SK-N-SH treated with all-trans-retinoic acid at 6 μM for 48 hours (cell line): Measurements from ENCODE around the gene C1orf105.

Source experiments
- ATAC-seq: fragments of 200-7000 bp; cut with Tn5 transposase; 3 replicates; pipeline ENCODE4 v1.9.1; 2020; ENCODE audit warnings: mild to moderate bottlenecking, moderate library complexity
- ARNTL ChIP-seq: fragments of 450-650 bp; formaldehyde crosslinking; IDR thresholded peaks from 2 replicates; pipeline ENCODE4 v1.5.0; 2020; ENCODE audit warnings: low read depth, mild to moderate bottlenecking, moderate library complexity, borderline replicate concordance
- BACH2 ChIP-seq: fragments of 250-450 bp; sonication (Bioruptor Pico); IDR thresholded peaks from 2 replicates; pipeline ENCODE4 v1.9.0; 2021; ENCODE audit warnings: mild to moderate bottlenecking, borderline replicate concordance
- CSDC2 ChIP-seq: fragments of 250-450 bp; sonication (Bioruptor Pico); IDR thresholded peaks from 2 replicates; pipeline ENCODE4 v1.5.0; 2020; ENCODE audit warnings: mild to moderate bottlenecking, moderate library complexity
- CSRNP3 ChIP-seq: fragments of 250-450 bp; sonication (Bioruptor Pico); IDR thresholded peaks from 2 replicates; pipeline ENCODE4 v1.5.1; 2021; ENCODE audit warnings: mild to moderate bottlenecking, moderate library complexity
- ESRRG ChIP-seq: fragments of 250-450 bp; sonication (Bioruptor Pico); IDR thresholded peaks from 2 replicates; pipeline ENCODE4 v1.6.1; 2021; ENCODE audit warnings: mild to moderate bottlenecking
- GLIS3 ChIP-seq: fragments of 250-450 bp; sonication (Bioruptor Pico); IDR thresholded peaks from 2 replicates; pipeline ENCODE4 v1.5.0; 2020; ENCODE audit warnings: mild to moderate bottlenecking, moderate library complexity
- ISL1 ChIP-seq: fragments of 250-450 bp; sonication (Bioruptor Pico); IDR thresholded peaks from 2 replicates; pipeline ENCODE4 v2.1.2; 2022; ENCODE audit warnings: mild to moderate bottlenecking, moderate library complexity
- OSR1 ChIP-seq: fragments of 250-450 bp; sonication (Bioruptor Pico); IDR thresholded peaks from 2 replicates; pipeline ENCODE4 v1.8.0; 2022; ENCODE audit warnings: moderate library complexity, mild to moderate bottlenecking, inconsistent platforms
- PATZ1 ChIP-seq: fragments of 250-450 bp; sonication (Bioruptor Pico); IDR thresholded peaks from 2 replicates; pipeline ENCODE4 v1.8.0; 2020; ENCODE audit warnings: mild to moderate bottlenecking, moderate library complexity, borderline replicate concordance
- PPARA ChIP-seq: fragments of 250-450 bp; sonication (Bioruptor Pico); IDR thresholded peaks from 2 replicates; pipeline ENCODE4 v1.5.0; 2020; ENCODE audit warnings: mild to moderate bottlenecking, borderline replicate concordance
- RARB ChIP-seq: fragments of 250-450 bp; sonication (Bioruptor Pico); IDR thresholded peaks from 2 replicates; pipeline ENCODE4 v1.8.0; 2021; ENCODE audit warnings: mild to moderate bottlenecking, moderate library complexity
- SNAI2 ChIP-seq: fragments of 250-450 bp; sonication (Bioruptor Pico); IDR thresholded peaks from 2 replicates; pipeline ENCODE4 v1.5.0; 2020; ENCODE audit warnings: mild to moderate bottlenecking, moderate library complexity
- TCF4 ChIP-seq: fragments of 250-450 bp; sonication (Bioruptor Pico); IDR thresholded peaks from 2 replicates; pipeline ENCODE4 v1.8.0; 2021; ENCODE audit warnings: mild to moderate bottlenecking, moderate library complexity, borderline replicate concordance
- TOX ChIP-seq: fragments of 250-450 bp; sonication (Bioruptor Pico); IDR thresholded peaks from 2 replicates; pipeline ENCODE4 v1.8.0; 2021; ENCODE audit warnings: mild to moderate bottlenecking, moderate library complexity, borderline replicate concordance
- TSHZ2 ChIP-seq: fragments of 250-450 bp; sonication (Bioruptor Pico); IDR thresholded peaks from 2 replicates; pipeline ENCODE4 v1.5.0; 2020; ENCODE audit warnings: mild to moderate bottlenecking, moderate library complexity
- ZC3H10 ChIP-seq: fragments of 250-450 bp; sonication (Bioruptor Pico); IDR thresholded peaks from 2 replicates; pipeline ENCODE4 v1.5.1; 2021; ENCODE audit warnings: mild to moderate bottlenecking, moderate library complexity
- ZFP3 ChIP-seq: fragments of 250-450 bp; sonication (Bioruptor Pico); IDR thresholded peaks from 2 replicates; pipeline ENCODE4 v1.5.0; 2020; ENCODE audit warnings: mild to moderate bottlenecking, moderate library complexity
- ZFP30 ChIP-seq: fragments of 450-650 bp; formaldehyde crosslinking; IDR thresholded peaks from 2 replicates; pipeline ENCODE4 v1.5.0; 2022; ENCODE audit warnings: mild to moderate bottlenecking, moderate library complexity
- ZNF565 ChIP-seq: fragments of 450-650 bp; formaldehyde crosslinking; conservative IDR thresholded peaks from 2 replicates; pipeline ENCODE4 v1.5.0; 2020; ENCODE audit warnings: low read depth, mild to moderate bottlenecking, moderate library complexity
- ZNF70 ChIP-seq: fragments of 450-650 bp; formaldehyde crosslinking; IDR thresholded peaks from 2 replicates; pipeline ENCODE4 v1.5.0; 2020; ENCODE audit warnings: mild to moderate bottlenecking, moderate library complexity
- ZNF8 ChIP-seq: fragments of 450-650 bp; formaldehyde crosslinking; IDR thresholded peaks from 2 replicates; pipeline ENCODE4 v1.5.0; 2020; ENCODE audit warnings: mild to moderate bottlenecking, moderate library complexity
- TF ChIP-seq, protein P1 (sequence below): fragments of 250-450 bp; sonication (Bioruptor Pico); IDR thresholded peaks from 2 replicates; pipeline ENCODE4 v1.8.0; 2021; ENCODE audit warnings: low read depth, mild to moderate bottlenecking, moderate library complexity, borderline replicate concordance
- TF ChIP-seq, protein P2 (sequence below): fragments of 250-450 bp; sonication (Bioruptor Pico); IDR thresholded peaks from 2 replicates; pipeline ENCODE4 v1.5.1; 2020; ENCODE audit warnings: low read depth, mild to moderate bottlenecking, moderate library complexity

Gene C1orf105

GRCh38 chr1:172451002-172451443 is 30.5 kb downstream of the C1orf105 start:
- no peak for ATAC-seq
- TF ChIP-seq ZC3H10 (CRISPR knock-in tag) (no peak), BACH2 (CRISPR knock-in tag) (no peak), TCF4 (no peak), CSRNP3 (no peak), ZFP3 (CRISPR knock-in tag) (no peak), GLIS3 (CRISPR knock-in tag) (no peak), ISL1 (CRISPR knock-in tag) (no peak), TSHZ2 (no peak)
- TF ChIP-seq, protein P1, sequence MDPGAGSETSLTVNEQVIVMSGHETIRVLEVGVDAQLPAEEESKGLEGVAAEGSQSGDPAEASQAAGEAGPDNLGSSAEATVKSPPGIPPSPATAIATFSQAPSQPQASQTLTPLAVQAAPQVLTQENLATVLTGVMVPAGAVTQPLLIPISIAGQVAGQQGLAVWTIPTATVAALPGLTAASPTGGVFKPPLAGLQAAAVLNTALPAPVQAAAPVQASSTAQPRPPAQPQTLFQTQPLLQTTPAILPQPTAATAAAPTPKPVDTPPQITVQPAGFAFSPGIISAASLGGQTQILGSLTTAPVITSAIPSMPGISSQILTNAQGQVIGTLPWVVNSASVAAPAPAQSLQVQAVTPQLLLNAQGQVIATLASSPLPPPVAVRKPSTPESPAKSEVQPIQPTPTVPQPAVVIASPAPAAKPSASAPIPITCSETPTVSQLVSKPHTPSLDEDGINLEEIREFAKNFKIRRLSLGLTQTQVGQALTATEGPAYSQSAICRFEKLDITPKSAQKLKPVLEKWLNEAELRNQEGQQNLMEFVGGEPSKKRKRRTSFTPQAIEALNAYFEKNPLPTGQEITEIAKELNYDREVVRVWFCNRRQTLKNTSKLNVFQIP (CRISPR knock-in tag) = no peak

GRCh38 chr1:172452536-172453152 is 32.2 kb downstream of the C1orf105 start:
- no peak for ATAC-seq
- TF ChIP-seq PPARA (CRISPR knock-in tag) = no peak
- no peak for TF ChIP-seq RARB
- no peak for TF ChIP-seq ZFP3 (CRISPR knock-in tag)
- no peak for TF ChIP-seq ISL1 (CRISPR knock-in tag)
- TF ChIP-seq ZNF8 (CRISPR knock-in tag) = no peak
- TF ChIP-seq ZNF70 (CRISPR knock-in tag) = no peak
- TF ChIP-seq PATZ1 (CRISPR knock-in tag) = no peak
- TF ChIP-seq BACH2 (CRISPR knock-in tag) = no peak
- no peak for TF ChIP-seq SNAI2 (CRISPR knock-in tag)
- no peak for TF ChIP-seq CSDC2 (CRISPR knock-in tag)
- no peak for TF ChIP-seq TOX (CRISPR knock-in tag)
- no peak for TF ChIP-seq ZFP30 (CRISPR knock-in tag)
- no peak for TF ChIP-seq ZNF565 (CRISPR knock-in tag)
- no peak for TF ChIP-seq GLIS3 (CRISPR knock-in tag)
- no peak for TF ChIP-seq ARNTL (CRISPR knock-in tag)
- TF ChIP-seq CSRNP3 = no peak

- no peak for ATAC-seq
- TF ChIP-seq OSR1 (CRISPR knock-in tag) (no peak), BACH2 (CRISPR knock-in tag) (no peak), SNAI2 (CRISPR knock-in tag) (no peak), ZNF565 (CRISPR knock-in tag) (no peak), ESRRG (CRISPR knock-in tag) (no peak), TSHZ2 (no peak)
- TF ChIP-seq, protein P2, sequence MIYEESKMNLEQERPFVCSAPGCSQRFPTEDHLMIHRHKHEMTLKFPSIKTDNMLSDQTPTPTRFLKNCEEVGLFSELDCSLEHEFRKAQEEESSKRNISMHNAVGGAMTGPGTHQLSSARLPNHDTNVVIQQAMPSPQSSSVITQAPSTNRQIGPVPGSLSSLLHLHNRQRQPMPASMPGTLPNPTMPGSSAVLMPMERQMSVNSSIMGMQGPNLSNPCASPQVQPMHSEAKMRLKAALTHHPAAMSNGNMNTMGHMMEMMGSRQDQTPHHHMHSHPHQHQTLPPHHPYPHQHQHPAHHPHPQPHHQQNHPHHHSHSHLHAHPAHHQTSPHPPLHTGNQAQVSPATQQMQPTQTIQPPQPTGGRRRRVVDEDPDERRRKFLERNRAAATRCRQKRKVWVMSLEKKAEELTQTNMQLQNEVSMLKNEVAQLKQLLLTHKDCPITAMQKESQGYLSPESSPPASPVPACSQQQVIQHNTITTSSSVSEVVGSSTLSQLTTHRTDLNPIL = no peak
- TF ChIP-seq, protein P1 (CRISPR knock-in tag) = no peak
Observed at GRCh38 chr1:172453153-172453545, 32.7 kb downstream of the C1orf105 start.
